Kidney (tissue), 14 donors: ENCODE results near the gene LBH. TPM values are rescaled to one million over a fixed set of nuclear protein-coding genes. Genes with fewer than 3 reads are reported as not detected.

Experiments used
- DNase-seq, 5 donors: peaks; one replicate each; pipeline ENCODE4 v3.0.0-alpha.2; 2013 to 2020
- FAIRE-seq: peaks from 2 replicates; lab custom pipeline; 2012; peaks lifted over from hg19 to GRCh38; lab: Jason Lieb, UNC
- H3K27ac ChIP-seq, 2 donors: one replicate each; pipeline ENCODE4 v1.7.0; 2013; ENCODE audit warnings: low read depth in 2 of 2, low read length in 2 of 2, inconsistent platforms in 1 of 2
- H3K27me3 ChIP-seq: one replicate; pipeline ENCODE4 v1.7.1; 2013; ENCODE audit warnings: low read length, inconsistent platforms; ENCODE audit not compliant: control insufficient read depth, insufficient read depth
- H3K36me3 ChIP-seq, 3 donors: one replicate each; pipeline versions ENCODE4 v1.7.0 to v1.7.1; 2013; ENCODE audit warnings: low read length in 3 of 3, control low read depth in 1 of 3, inconsistent platforms in 1 of 3; ENCODE audit not compliant: insufficient read depth in 3 of 3, control insufficient read depth in 2 of 3
- H3K4me1 ChIP-seq, 3 donors: one replicate each; pipeline versions ENCODE4 v1.7.0 to v1.7.1; 2013; ENCODE audit warnings: low read length in 3 of 3, inconsistent platforms in 1 of 3, low read depth in 1 of 3; ENCODE audit not compliant: control insufficient read depth in 2 of 3, insufficient read depth in 2 of 3
- H3K4me3 ChIP-seq, 3 donors: one replicate each; pipeline versions ENCODE4 v1.7.0 to v1.8.1; 2013; ENCODE audit warnings: low read length in 3 of 3, control low read depth in 1 of 3, inconsistent platforms in 1 of 3
- H3K9ac ChIP-seq, 3 donors: one replicate each; pipeline versions ENCODE4 v1.7.0 to v1.7.1; 2013; ENCODE audit warnings: low read length in 3 of 3, control low read depth in 1 of 3, inconsistent platforms in 1 of 3
- H3K9me3 ChIP-seq, 3 donors: one replicate each; pipeline versions ENCODE4 v1.7.0 to v1.7.1; 2013; ENCODE audit warnings: low read length in 3 of 3, control low read depth in 1 of 3, inconsistent platforms in 1 of 3; ENCODE audit not compliant: control insufficient read depth in 2 of 3, insufficient read depth in 1 of 3
- intact Hi-C: fragments of 100-400 bp; cut with DNase I; formaldehyde crosslinking; loops from one replicate; pipeline ENCODE4 v1.11.1; 2022
- polyA plus RNA-seq: library from polyadenylated mRNA; stranded (reverse); fragments of 350-450 nt; fragmentation: Illumina TruSeq; extraction: RNeasy Lipid Tissue Mini Kit (QIAGEN cat#74804); gene quantifications from one replicate; pipeline ENCODE4 v1.2.3, GENCODE V29; 2014; ENCODE audit warnings: low read depth, low replicate concordance; ENCODE audit not compliant: insufficient read depth
- total RNA-seq: library from RNA; stranded (reverse); fragmentation: NEBNext Ultra II Directional; extraction: Animal tissue kit (Norgen Biotek cat#: 25700); gene quantifications from one replicate; pipeline ENCODE4 v1.2.1, GENCODE V29; 2021
- TF ChIP-seq, protein P1 (sequence below): IDR thresholded peaks from 3 replicates; pipeline ENCODE4 v1.5.1; 2012; ENCODE audit warnings: mild to moderate bottlenecking, moderate library complexity, borderline replicate concordance; ENCODE audit not compliant: insufficient read depth; ENCODE audit errors: extremely low read depth
- donor health status: control.
- donor health status: control.
- donor health status: control.
- donor health status: control.
- donor health status: control.
- donor health status: DM: yes; HTN: yes; CAD: no.
- donor health status: Normal renal cell carcinoma (clear cell type).

LBH gene
- total and polyA plus RNA-seq, 2 donors from 2014 or later, result 27.2 to 81.9 TPM

DNA sequence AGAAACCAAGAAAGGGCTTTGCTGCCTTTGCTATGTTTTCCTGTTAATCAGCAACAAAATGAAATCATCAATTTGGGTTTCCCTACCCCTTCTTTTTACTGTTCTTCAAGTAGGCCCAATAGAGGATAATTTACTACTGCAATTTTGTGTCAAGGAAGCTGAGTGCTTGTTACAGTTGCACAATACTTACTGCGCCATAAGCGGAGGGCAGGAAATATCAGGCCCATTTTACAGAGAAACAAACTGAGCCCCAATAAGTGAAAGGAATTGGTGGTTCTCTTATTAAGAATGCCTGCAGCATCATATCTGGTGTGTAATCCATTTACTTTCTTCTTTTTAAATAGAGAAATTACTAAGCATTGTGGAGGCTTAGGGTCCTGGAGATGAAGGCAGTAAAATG lies 9.3 kb upstream of the LBH start:
- no peak for DNase-seq
- Histone ChIP-seq H3K9ac (no peak overlapping the region), H3K4me1 (peaks cover 0 to 12% (median 4%) of the 10 kb centered on the region in 3 donors), H3K9me3 (no peaks in the 10 kb centered on the region), H3K36me3 (no peaks in the 10 kb centered on the region), H3K27me3 (no peaks in the 10 kb centered on the region), H3K27ac (no peak overlapping the region), H3K4me3 (no peak overlapping the region)
- FAIRE-seq, result no peak
- intact Hi-C loops, result no loop called here
- TF ChIP-seq, protein P1, sequence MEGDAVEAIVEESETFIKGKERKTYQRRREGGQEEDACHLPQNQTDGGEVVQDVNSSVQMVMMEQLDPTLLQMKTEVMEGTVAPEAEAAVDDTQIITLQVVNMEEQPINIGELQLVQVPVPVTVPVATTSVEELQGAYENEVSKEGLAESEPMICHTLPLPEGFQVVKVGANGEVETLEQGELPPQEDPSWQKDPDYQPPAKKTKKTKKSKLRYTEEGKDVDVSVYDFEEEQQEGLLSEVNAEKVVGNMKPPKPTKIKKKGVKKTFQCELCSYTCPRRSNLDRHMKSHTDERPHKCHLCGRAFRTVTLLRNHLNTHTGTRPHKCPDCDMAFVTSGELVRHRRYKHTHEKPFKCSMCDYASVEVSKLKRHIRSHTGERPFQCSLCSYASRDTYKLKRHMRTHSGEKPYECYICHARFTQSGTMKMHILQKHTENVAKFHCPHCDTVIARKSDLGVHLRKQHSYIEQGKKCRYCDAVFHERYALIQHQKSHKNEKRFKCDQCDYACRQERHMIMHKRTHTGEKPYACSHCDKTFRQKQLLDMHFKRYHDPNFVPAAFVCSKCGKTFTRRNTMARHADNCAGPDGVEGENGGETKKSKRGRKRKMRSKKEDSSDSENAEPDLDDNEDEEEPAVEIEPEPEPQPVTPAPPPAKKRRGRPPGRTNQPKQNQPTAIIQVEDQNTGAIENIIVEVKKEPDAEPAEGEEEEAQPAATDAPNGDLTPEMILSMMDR, result no peak

DNA sequence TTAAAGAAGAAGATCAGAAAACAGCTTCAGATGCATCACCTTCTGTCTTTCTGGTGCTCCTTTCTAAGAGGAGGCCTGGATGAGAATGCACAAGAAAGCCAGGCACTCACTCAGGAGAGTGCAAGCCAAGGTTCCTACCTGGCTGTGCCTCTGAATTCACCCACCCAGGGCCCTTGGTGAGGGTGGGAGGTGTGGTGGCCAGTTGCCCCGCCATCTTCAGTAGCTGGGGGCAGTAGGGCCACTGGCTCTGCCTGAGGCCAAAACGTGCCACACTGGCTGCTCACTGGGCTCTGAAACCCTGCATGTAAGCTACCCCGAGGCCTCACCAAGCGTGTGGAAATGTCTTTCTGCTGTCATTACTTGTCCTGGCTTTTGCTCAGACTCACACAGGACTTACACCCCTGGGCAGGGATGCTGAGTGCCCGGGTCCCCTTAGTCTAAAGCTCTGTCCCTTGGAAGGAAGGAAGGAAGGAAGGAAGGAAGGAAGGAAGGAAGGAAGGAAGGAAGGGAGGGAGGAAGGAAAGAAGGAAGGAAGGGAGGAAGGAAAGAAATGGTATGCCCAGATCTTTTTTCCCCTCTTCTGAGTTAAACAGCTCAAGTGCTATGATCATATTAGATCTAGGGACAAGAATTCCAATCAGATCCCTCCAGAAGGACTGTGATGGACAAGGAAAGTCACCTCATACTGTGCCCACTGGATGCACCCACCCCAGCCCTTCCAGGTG lies 8.5 kb upstream of the LBH start:
- peaks cover 0 to 12% (median 4%) of the 10 kb centered on the region in 3 donors for H3K4me1 ChIP-seq
- H3K36me3 ChIP-seq, result no peaks in the 10 kb centered on the region
- H3K27ac ChIP-seq, result no peak overlapping the region
- TF ChIP-seq, protein P1, result no peak
- intact Hi-C loops, result no loop called here
- DNase-seq, result no peak
- H3K9ac ChIP-seq, result no peak overlapping the region
- no peak overlapping the region for H3K4me3 ChIP-seq
- H3K27me3 ChIP-seq, result no peaks in the 10 kb centered on the region
- H3K9me3 ChIP-seq, result no peaks in the 10 kb centered on the region
- FAIRE-seq, result no peak

DNA sequence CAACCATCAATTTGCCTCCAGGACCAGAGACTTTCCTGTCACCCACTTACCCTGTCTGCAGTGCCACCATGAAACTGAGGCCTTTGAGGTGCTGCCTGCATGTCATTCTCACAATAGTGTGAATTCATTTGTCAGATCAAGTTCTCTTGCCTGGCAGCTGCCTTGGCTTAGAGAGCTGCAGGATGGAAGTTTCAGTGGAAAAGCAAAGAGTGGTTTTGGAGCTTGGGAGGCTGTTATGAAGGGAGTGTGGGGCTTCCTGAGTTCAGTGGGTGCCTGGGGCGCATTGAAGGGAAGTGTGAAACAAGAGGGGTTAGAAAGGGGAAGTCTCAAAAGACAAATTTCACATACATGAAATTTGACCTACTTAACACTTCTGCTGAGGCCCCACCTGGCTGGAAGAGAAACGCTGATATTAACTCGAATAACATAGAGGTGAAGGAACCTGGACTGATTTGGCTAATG lies 7.9 kb upstream of the LBH start:
- Histone ChIP-seq H3K9me3 (no peaks in the 10 kb centered on the region), H3K4me3 (no peak overlapping the region), H3K36me3 (no peaks in the 10 kb centered on the region), H3K27me3 (no peaks in the 10 kb centered on the region), H3K4me1 (peaks cover 0 to 12% (median 4%) of the 10 kb centered on the region in 3 donors), H3K27ac (no peak overlapping the region), H3K9ac (no peak overlapping the region)
- DNase-seq (peak in 1 of 5 donors; percentile 6), FAIRE-seq (no peak)
- TF ChIP-seq, protein P1, result no peak
- intact Hi-C loops, result no loop called here
